PC-9 (cell line): ENCODE results near the gene GPR148. TPM values are rescaled to one million over a fixed set of nuclear protein-coding genes. Genes with fewer than 3 reads are reported as not detected.

Source experiments
- BruUV-seq: library from RNA; stranded (reverse); fragments of 400-500 nt; replicated peaks from 2 replicates; lab custom pipeline; 2021; lab: Mats Ljungman, UMichigan
- CTCF ChIA-PET: fragments of 300-600 bp; sonication (Branson Sonifier 250); formaldehyde crosslinking; loops from one replicate; lab custom pipeline; 2022; ENCODE audit warnings: antibody characterized with exemption; lab: Charles Lee
- POLR2A ChIA-PET: fragments of 300-600 bp; sonication (Branson Sonifier 250); formaldehyde crosslinking; loops from one replicate; lab custom pipeline; 2022; ENCODE audit warnings: antibody characterized with exemption; ENCODE audit not compliant: unreplicated experiment; lab: Charles Lee
- DNase-seq, 2 experiments: peaks; one replicate each; pipeline versions ENCODE4 v3.0.0 to v3.0.0-alpha.2; 2015 to 2022; ENCODE audit warnings: mixed read lengths in 1 of 2
- H2AFZ ChIP-seq: fragments of 200-600 bp; sonication (generic); 2 replicates; pipeline ENCODE4 v1.8.1; 2017; ENCODE audit warnings: antibody characterized with exemption
- H3F3A ChIP-seq: fragments of 200-600 bp; sonication (generic); 2 replicates; pipeline ENCODE4 v1.8.1; 2017; ENCODE audit warnings: antibody characterized with exemption, mild to moderate bottlenecking, low read depth; ENCODE audit not compliant: insufficient read depth
- H3K27ac ChIP-seq: fragments of 200-600 bp; sonication (generic); 2 replicates; pipeline ENCODE4 v1.6.1; 2016; ENCODE audit warnings: mixed run types
- H3K27me3 ChIP-seq: fragments of 200-600 bp; sonication (generic); 2 replicates; pipeline ENCODE4 v1.6.1; 2016; ENCODE audit warnings: low read depth, mixed run types; ENCODE audit not compliant: insufficient read depth
- H3K36me3 ChIP-seq: fragments of 200-600 bp; sonication (generic); 2 replicates; pipeline ENCODE4 v1.6.1; 2016; ENCODE audit warnings: low read depth, mixed run types
- H3K4me1 ChIP-seq: fragments of 200-600 bp; sonication (generic); replicated peaks from 2 replicates; pipeline ENCODE4 v1.6.1; 2016; ENCODE audit warnings: mixed run types; ENCODE audit not compliant: insufficient read depth
- H3K4me2 ChIP-seq: fragments of 200-600 bp; sonication (generic); 2 replicates; pipeline ENCODE4 v1.6.1; 2017; ENCODE audit warnings: mixed run types
- H3K4me3 ChIP-seq: fragments of 200-600 bp; sonication (generic); 2 replicates; pipeline ENCODE4 v1.6.1; 2016; ENCODE audit warnings: mixed run types
- H3K79me2 ChIP-seq: fragments of 200-600 bp; sonication (generic); 2 replicates; pipeline ENCODE4 v1.6.1; 2017; ENCODE audit warnings: low read depth, mixed run types
- H3K9me2 ChIP-seq: fragments of 200-600 bp; sonication (generic); 2 replicates; pipeline ENCODE4 v1.8.1; 2017; ENCODE audit warnings: mild to moderate bottlenecking; ENCODE audit not compliant: insufficient read depth
- H3K9me3 ChIP-seq: fragments of 200-600 bp; sonication (generic); 2 replicates; pipeline ENCODE4 v1.8.1; 2016; ENCODE audit warnings: low read depth; ENCODE audit not compliant: insufficient read depth
- H4K20me1 ChIP-seq: fragments of 200-600 bp; sonication (generic); 2 replicates; pipeline ENCODE4 v1.8.1; 2017; ENCODE audit not compliant: insufficient read depth
- CTCF ChIP-seq: fragments of 200-600 bp; sonication (generic); conservative IDR thresholded peaks from 2 replicates; pipeline ENCODE4 v1.6.1; 2017; ENCODE audit warnings: mixed run types, antibody characterized with exemption, mild to moderate bottlenecking, moderate library complexity
- EZH2 ChIP-seq: fragments of 200-600 bp; sonication (generic); IDR thresholded peaks from 2 replicates; pipeline ENCODE4 v1.8.0; 2017; ENCODE audit warnings: antibody characterized with exemption, low read depth
- intact Hi-C: fragments of 100-400 bp; cut with micrococcal nuclease; formaldehyde crosslinking; loops from one replicate; pipeline ENCODE4 v1.10.0; 2022; ENCODE audit not compliant: unreplicated experiment
- total RNA-seq: library from RNA; stranded (reverse); gene quantifications from 2 replicates; pipeline ENCODE4 v1.2.3, GENCODE V29; 2021

The GPR148 gene
- total RNA-seq, 1 experiment from 2014 or later = not detected

DNA sequence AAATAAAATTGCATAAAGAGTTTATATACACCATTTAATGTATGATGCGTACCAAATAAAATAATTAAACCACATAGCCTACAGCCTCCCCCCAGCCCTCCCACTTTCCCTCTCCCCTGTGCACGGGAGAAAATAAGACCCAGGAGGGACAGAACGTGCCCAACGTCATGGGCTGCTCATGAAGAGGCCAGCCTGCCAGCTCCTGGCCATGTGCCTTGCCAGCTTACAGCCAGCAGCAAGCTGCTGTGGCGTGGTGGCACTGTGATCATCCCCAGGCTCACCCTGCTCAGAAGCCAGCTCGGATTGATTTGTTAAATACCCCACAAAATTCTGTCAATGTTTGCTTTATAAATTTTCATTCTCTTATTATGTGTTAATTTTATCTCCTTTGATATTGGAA, 7.6 kb downstream of the GPR148 start:
- no TSS peak for BruUV-seq
- DNase-seq = no peak
- Histone ChIP-seq H2AFZ (no peak overlapping the region), H3K9me3 (no peaks in the 10 kb centered on the region), H3K4me2 (no peak overlapping the region), H3K4me3 (no peak overlapping the region), H3K9me2 (no peaks in the 10 kb centered on the region), H4K20me1 (no peaks in the 10 kb centered on the region), H3K27ac (no peak overlapping the region), H3K27me3 (peaks cover 93% of the 10 kb centered on the region), H3K4me1 (no peaks in the 10 kb centered on the region), H3F3A (no peaks in the 10 kb centered on the region), H3K79me2 (no peaks in the 10 kb centered on the region), H3K36me3 (no peaks in the 10 kb centered on the region)
- POLR2A ChIA-PET = no interaction called here
- intact Hi-C loops = no loop called here
- TF ChIP-seq EZH2 (no peak), CTCF (no peak)
- CTCF ChIA-PET = no interaction called here

DNA sequence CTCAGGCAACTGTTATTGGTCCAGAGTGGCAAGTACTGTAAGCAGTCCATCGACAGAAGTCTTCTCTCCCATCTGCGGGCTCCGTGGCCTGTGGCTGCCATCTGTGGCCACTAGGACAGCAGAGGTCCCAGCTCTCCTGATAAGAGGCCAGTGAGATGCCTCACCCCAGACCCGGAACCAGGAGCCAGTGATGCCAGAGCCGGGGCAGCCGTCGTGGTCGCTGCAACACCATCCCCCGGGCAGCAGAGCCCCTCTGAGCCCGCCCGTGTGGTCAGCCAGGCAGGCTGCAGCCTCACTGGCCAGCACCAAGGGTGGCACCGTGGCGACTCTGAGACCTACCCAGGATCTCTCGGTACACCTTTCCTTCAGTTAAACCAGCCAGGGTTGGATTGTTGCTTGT, 8.7 kb downstream of the GPR148 start:
- no peaks in the 10 kb centered on the region for H3K79me2 ChIP-seq
- H3K4me1 ChIP-seq = no peaks in the 10 kb centered on the region
- H3K27ac ChIP-seq = no peak overlapping the region
- no peak for DNase-seq
- TF ChIP-seq CTCF (no peak), EZH2 (no peak)
- no peak overlapping the region for H3K4me3 ChIP-seq
- intact Hi-C loops = no loop called here
- no peaks in the 10 kb centered on the region for H4K20me1 ChIP-seq
- H3K27me3 ChIP-seq = peaks cover 91% of the 10 kb centered on the region
- ChIA-PET POLR2A (no interaction called here), CTCF (no interaction called here)
- H3F3A ChIP-seq = no peaks in the 10 kb centered on the region
- H3K4me2 ChIP-seq = no peak overlapping the region
- no peaks in the 10 kb centered on the region for H3K9me3 ChIP-seq
- BruUV-seq = no TSS peak
- H3K9me2 ChIP-seq = no peaks in the 10 kb centered on the region
- H3K36me3 ChIP-seq = no peaks in the 10 kb centered on the region
- H2AFZ ChIP-seq = no peak overlapping the region

DNA sequence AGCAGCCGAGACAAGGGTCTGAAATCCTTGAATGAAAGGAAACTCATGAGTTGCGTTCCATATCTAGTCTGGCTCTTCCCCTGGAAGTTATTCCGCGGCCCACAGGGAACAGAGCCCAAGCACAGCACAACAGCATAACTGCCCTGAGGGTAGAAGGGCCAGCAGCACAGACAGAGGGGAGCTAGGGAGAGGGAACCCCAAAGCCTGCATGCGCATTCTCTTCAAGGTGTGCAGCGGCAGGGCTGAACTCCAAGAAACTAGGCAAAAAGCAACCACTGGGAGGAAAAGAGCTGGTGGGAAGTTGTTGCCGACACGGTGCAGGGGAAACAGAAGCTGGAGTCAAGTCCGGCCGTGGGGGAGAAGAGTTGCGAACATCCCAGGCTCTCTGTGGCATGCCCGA, 11.8 kb downstream of the GPR148 start:
- H3K9me2 ChIP-seq = no peaks in the 10 kb centered on the region
- H3F3A ChIP-seq = no peaks in the 10 kb centered on the region
- H4K20me1 ChIP-seq = no peaks in the 10 kb centered on the region
- no peaks in the 10 kb centered on the region for H3K79me2 ChIP-seq
- ChIA-PET POLR2A (no interaction called here), CTCF (interaction anchor here (0.6 kb wide), 1 partner anchor 282 kb away, joined by 3 read pairs; no protein-coding TSS in a partner anchor)
- H3K36me3 ChIP-seq = no peaks in the 10 kb centered on the region
- intact Hi-C loops = no loop called here
- H3K4me1 ChIP-seq = no peaks in the 10 kb centered on the region
- peaks cover 87% of the 10 kb centered on the region for H3K27me3 ChIP-seq
- H3K4me3 ChIP-seq = no peak overlapping the region
- BruUV-seq = no TSS peak
- TF ChIP-seq CTCF (no peak), EZH2 (no peak)
- no peak for DNase-seq
- no peak overlapping the region for H3K27ac ChIP-seq
- H2AFZ ChIP-seq = no peak overlapping the region
- no peaks in the 10 kb centered on the region for H3K9me3 ChIP-seq
- H3K4me2 ChIP-seq = no peak overlapping the region
